22Rv1 (cell line): ENCODE measurements around the gene CXCL8.

Experiments used
- CTCF ChIP-seq: fragments of 450-650 bp; IDR thresholded peaks from 2 replicates; pipeline ENCODE4 v1.5.1; 2017; ENCODE audit warnings: mild to moderate bottlenecking
- ZFX ChIP-seq: fragments of 450-650 bp; IDR thresholded peaks from 2 replicates; pipeline ENCODE4 v1.6.1; 2017; ENCODE audit warnings: antibody characterized with exemption, borderline replicate concordance

DNA sequence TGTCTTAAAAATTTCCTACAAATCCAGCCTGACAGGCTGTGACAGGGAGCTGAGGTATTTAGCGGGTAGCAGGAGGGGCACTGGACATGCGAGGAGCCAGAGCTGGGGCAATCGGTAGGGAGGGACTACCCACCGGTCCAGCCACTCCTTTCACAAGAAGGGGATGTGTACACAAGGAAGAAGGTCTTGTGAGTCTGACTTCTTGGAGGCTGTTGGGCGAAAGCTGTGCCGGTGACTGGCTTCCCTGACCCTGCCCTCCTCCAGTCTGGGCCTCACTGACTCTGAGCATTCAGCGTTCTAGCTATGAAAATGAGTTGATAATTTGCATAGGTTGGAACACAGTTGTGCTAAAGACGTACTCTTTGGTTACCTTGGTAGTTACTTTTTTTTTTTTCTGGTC, 12.7 kb upstream of the CXCL8 start:
- no peak for TF ChIP-seq CTCF
- no peak for TF ChIP-seq ZFX
